ENCODE measurements around the gene LRRC8A. TPM values are rescaled to one million over a fixed set of nuclear protein-coding genes. Genes with fewer than 3 reads are reported as not detected.

LRRC8A gene
- total and polyA plus RNA-seq, 2 of the 4 experiments (the other 2 are of a cell fraction) = 42.8 to 60.9 TPM

- dilution Hi-C loops (cut with HindIII; ENCODE audit: low sequenced_read_pairs, unreplicated experiment) = no loop called here
- Histone ChIP-seq H3K56ac (ENCODE audit: extremely low read depth, insufficient read depth, low read length) (no peak overlapping the region), H4K20me1 (ENCODE audit: insufficient read depth, low read length) (no peaks in the 10 kb centered on the region), H2AK5ac (ENCODE audit: low read depth, low read length) (peak overlapping the region; percentile 11; the same call in 1 of the 2 replicates), H2BK120ac (ENCODE audit: low read depth, low read length) (no peak overlapping the region), H3K4me1 (ENCODE audit: control insufficient read depth, insufficient read depth, low read length) (peaks cover 15% of the 10 kb centered on the region), H3K9me3 (ENCODE audit: control insufficient read depth, insufficient read depth, low read length) (no peaks in the 10 kb centered on the region), H3K79me1 (ENCODE audit: low read depth in 1 of 2, low read length in 2 of 2) (peaks cover 5 to 31% of the 10 kb centered on the region in 2 experiments; a peak in 3 of 4 replicates), H3K9me1 (ENCODE audit: insufficient read depth, low read length) (peaks cover 11% of the 10 kb centered on the region; the same call in 1 of the 2 replicates), H3K14ac (replicated peaks; ENCODE audit: low read depth, low read length) (no peak overlapping the region), H4K8ac (ENCODE audit: low read depth in 2 of 2, low read length in 2 of 2) (no peak overlapping the region), H3K23ac (ENCODE audit: low read depth, low read length) (no peak overlapping the region), H3K27me3 (ENCODE audit: control insufficient read depth, insufficient read depth, low read length) (no peaks in the 10 kb centered on the region), H4K91ac (ENCODE audit: insufficient read depth, low read depth, low read length) (no peak overlapping the region), H2BK20ac (ENCODE audit: low read depth, low read length) (no peak overlapping the region), H3K18ac (ENCODE audit: low read depth, low read length) (no peak overlapping the region), H2BK5ac (ENCODE audit: low read depth, low read length, poor library complexity, severe bottlenecking) (no peak overlapping the region), H3K4me3 (ENCODE audit: insufficient read depth, low read depth, low read length) (no peak overlapping the region), H2AFZ (replicated peaks; ENCODE audit: low read length, poor library complexity) (no peak overlapping the region), H3K4me2 (ENCODE audit: low read depth, low read length) (no peak overlapping the region), H2AK9ac (replicated peaks; ENCODE audit: low read depth, low read length, poor library complexity) (no peak overlapping the region), H3K36me3 (ENCODE audit: control insufficient read depth, insufficient read depth, low read length) (peaks cover 3% of the 10 kb centered on the region), H3K4ac (ENCODE audit: low read depth, low read length) (no peak overlapping the region), H3K9ac (ENCODE audit: low read depth, low read length) (no peak overlapping the region), H2BK15ac (ENCODE audit: low read depth, low read length) (no peak overlapping the region), H3K27ac (ENCODE audit: insufficient read depth, low read length) (no peak overlapping the region), H4K5ac (ENCODE audit: low read depth, low read length) (no peak overlapping the region)
- POLR2A ChIA-PET (ENCODE audit: unreplicated experiment) = no interaction called here
- TF ChIP-seq FOS (IDR thresholded peaks at IDR 0.05; ENCODE audit: low read depth, low read length) (no peak), MAFK (IDR thresholded peaks at IDR 0.05; ENCODE audit: low read depth, low read length) (no peak), CEBPB (IDR thresholded peaks at IDR 0.05; ENCODE audit: low read depth, low read length) (peak; percentile 96), MXI1 (IDR thresholded peaks at IDR 0.05; ENCODE audit: borderline replicate concordance, low read depth, low read length) (no peak)
- TF ChIP-seq, protein P1, sequence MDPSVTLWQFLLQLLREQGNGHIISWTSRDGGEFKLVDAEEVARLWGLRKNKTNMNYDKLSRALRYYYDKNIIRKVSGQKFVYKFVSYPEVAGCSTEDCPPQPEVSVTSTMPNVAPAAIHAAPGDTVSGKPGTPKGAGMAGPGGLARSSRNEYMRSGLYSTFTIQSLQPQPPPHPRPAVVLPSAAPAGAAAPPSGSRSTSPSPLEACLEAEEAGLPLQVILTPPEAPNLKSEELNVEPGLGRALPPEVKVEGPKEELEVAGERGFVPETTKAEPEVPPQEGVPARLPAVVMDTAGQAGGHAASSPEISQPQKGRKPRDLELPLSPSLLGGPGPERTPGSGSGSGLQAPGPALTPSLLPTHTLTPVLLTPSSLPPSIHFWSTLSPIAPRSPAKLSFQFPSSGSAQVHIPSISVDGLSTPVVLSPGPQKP (IDR thresholded peaks at IDR 0.05; ENCODE audit: borderline replicate concordance, low read depth, low read length) = no peak
- in situ Hi-C loops (cut with MboI; ENCODE audit: low sequenced_read_pairs) = no loop called here
- DNase-seq (no peak), ATAC-seq (ENCODE audit: low read depth) (no peak)
- no TSS peak for BruUV-seq (replicated peaks)
- 100% methylated on average over 1 of the region's 6 CpGs; no CpG with 5 or more reads in 1 of the 2 experiments for WGBS, 2 experiments (ENCODE audit: extremely low coverage in 2 of 2, insufficient read length in 1 of 2)
- intact Hi-C loops (cut with micrococcal nuclease) = no loop called here
- CTCF ChIA-PET = interaction anchor here (1.0 kb wide), 1 partner anchor 60 kb away, joined by 3 read pairs; no protein-coding TSS in a partner anchor
Observed at GRCh38 chr9:128923493-128923883, 41.6 kb downstream of the LRRC8A start.
